WTC11 (cell line): ENCODE results near the gene AWAT1.

Experiments
- CTCF ChIP-seq: fragments of 200-600 bp; IDR thresholded peaks from 2 replicates; pipeline ENCODE4 v1.8.0; 2022; ENCODE audit warnings: antibody characterized with exemption
- E2F4 ChIP-seq: sonication (generic); formaldehyde crosslinking; IDR thresholded peaks from 2 replicates; pipeline ENCODE4 v1.8.1; 2022; ENCODE audit warnings: low read depth, mild to moderate bottlenecking, moderate library complexity, missing genetic modification reagents, borderline replicate concordance
- FOXK1 ChIP-seq: sonication (generic); formaldehyde crosslinking; IDR thresholded peaks from 2 replicates; pipeline ENCODE4 v1.8.0; 2022; ENCODE audit warnings: mild to moderate bottlenecking, moderate library complexity, missing genetic modification reagents
- NR3C1 ChIP-seq: sonication (generic); formaldehyde crosslinking; conservative IDR thresholded peaks from 2 replicates; pipeline ENCODE4 v1.8.1; 2023; ENCODE audit warnings: low read depth, mild to moderate bottlenecking, missing genetic modification reagents
- USF1 ChIP-seq: sonication (generic); formaldehyde crosslinking; IDR thresholded peaks from 2 replicates; pipeline ENCODE4 v1.8.0; 2022; ENCODE audit warnings: mild to moderate bottlenecking, missing genetic modification reagents
- USF2 ChIP-seq: sonication (generic); formaldehyde crosslinking; IDR thresholded peaks from 2 replicates; pipeline ENCODE4 v1.8.1; 2023; ENCODE audit warnings: mild to moderate bottlenecking, missing genetic modification reagents, moderate library complexity

- no peak for TF ChIP-seq E2F4
- no peak for TF ChIP-seq CTCF
- no peak for TF ChIP-seq FOXK1 (CRISPR knock-in tag)
- TF ChIP-seq USF2, result no peak
- TF ChIP-seq NR3C1 (CRISPR knock-in tag), result no peak
- no peak for TF ChIP-seq USF1
Observed at GRCh38 chrX:70219938-70220764, 14.3 kb upstream of the AWAT1 start.
